Measurements from ENCODE around the gene ADAD2.

The ADAD2 gene

DNA sequence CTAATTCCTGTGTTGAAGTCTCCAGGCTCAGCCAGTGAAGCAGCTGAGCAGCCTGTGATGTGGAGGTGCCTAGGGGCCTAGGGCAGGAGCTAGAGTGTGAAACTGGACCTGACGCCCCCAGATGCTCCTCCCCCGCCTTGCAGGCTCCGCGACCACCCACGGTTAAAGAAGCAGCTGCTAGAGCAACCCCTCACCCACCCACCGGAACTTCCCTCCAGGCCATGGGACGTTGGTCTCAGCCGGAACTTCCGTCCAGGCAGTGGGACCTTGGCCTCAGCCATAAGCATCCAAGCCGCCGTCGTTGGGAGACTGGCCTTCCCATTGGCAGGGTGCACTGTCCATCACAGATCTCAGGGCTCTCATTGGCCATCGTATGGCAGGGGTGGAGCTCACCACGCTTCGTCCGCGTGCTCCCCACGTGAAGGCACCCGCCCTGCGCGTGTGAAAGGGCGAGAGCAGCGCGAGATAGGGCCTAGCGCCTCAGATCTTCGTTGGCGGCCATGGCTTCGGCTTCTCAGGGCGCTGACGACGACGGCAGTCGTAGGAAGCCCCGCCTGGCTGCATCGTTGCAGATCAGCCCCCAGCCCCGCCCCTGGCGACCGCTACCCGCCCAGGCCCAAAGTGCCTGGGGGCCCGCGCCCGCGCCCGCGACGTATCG, at the start of gene ADAD2:
Gene ADAD2 (plus strand): TSS at position 427 of the 658 bp plus-strand sequence. CDS start 74 bp downstream, at position 501.
- no peak for DNase-seq (ENCODE audit: low spot score)

- no peak for DNase-seq (ENCODE audit: low spot score)
Observed at GRCh38 chr16:84143081-84143480, 47.9 kb upstream of the ADAD2 start.

DNA sequence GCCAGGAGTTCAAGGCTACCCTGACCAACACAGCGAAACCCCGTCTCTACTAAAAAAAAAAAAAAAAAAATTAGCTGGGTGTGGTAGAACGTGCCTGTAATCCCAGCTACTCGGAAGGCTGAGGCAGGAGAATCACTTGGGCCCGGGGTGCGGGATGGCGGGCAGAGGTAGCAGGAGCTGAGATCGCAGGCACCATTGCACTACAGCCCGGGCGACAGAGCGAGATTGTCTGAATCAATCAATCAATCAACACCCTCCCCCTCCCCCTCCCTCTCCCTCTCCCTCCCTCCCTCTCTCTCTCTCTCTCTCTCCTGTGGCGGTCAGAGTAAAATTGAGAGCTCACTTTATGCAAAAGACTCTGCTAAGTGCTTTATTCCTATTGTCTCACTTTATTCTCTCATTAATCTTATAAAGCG, 47.2 kb upstream of the ADAD2 start:
- no peak for DNase-seq (ENCODE audit: low spot score)

- peak; percentile 17 for DNase-seq (ENCODE audit: low spot score)
Observed at GRCh38 chr16:84144209-84144858, 46.6 kb upstream of the ADAD2 start.

GRCh38 chr16:84144859-84145639, 45.9 kb upstream of the ADAD2 start, which contains the start of the genes DNAAF1 and HSDL1:
DNAAF1 (plus strand) TSS chr16:84145308; CDS start chr16:84145441, 133 bp downstream.
HSDL1 (minus strand) TSS chr16:84145177; CDS start chr16:84131321, 13,856 bp downstream.
- peak; percentile 84 for DNase-seq (ENCODE audit: low spot score)

DNA sequence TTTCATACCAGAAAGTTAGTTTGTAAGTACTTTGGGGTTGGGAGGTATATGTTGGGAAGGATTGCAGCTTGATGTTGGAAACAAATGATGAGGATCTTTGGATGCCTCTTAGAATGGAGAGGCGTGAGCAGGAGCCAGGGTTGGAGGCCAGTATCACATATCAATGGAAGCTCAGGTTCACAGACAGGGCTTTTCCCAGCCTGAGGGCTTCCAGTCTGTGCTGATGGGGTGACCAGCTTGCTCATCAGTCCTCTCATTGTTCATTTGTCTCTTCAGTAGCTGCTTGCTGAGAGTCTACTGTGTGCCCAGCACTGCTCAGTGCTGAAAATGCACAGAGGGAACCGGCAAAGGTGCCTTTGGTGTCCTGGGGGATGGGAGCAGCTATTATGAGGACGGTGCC, 40.0 kb upstream of the ADAD2 start:
- DNase-seq (ENCODE audit: low spot score): no peak

- no peak for DNase-seq (ENCODE audit: low spot score)
Observed at GRCh38 chr16:84153660-84154214, 37.2 kb upstream of the ADAD2 start.

DNA sequence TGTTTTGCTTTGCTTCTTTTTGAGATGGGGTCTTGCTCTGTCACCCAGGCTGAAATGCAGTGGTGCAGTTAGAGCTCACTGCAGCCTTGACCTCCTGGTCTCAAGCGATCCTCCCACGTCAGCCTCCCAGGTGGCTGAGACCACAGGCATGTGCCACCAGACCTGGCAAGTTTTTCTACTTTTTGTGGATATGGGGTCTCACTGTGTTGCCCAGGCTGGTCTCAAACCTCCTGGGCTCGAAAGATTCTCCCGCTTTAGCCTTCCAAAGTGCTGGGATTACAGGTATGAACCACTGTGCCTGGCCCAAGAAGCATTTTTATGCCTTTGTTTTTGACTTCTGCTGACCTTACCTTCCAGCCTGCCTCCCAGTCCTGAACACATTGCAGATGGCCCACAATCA, 35.7 kb upstream of the ADAD2 start:
- DNase-seq (ENCODE audit: low spot score): no peak

- DNase-seq (ENCODE audit: low spot score): no peak
Observed at GRCh38 chr16:84155771-84156170, 35.2 kb upstream of the ADAD2 start.

DNA sequence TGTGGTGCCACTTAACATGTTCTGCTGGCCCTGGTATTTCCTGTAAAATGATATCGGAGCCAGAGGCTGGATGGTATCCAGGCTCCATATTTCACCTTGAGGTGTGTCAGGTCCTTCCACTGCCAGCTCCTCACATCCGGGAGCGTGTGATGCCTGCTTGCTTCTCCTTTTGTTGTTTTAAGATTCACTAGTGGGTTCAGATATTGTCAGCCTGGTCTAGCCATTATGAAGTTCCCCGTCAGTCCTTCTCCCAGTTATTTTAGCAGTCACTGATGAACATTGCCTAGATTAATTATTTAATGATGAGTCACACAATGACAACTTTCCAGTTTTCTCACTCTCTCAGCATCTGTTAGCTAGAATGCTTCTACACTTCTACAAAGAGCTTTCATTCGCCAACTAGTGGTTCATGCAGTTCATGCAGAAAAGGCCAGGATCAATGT, 34.6 kb upstream of the ADAD2 start:
- DNase-seq (ENCODE audit: low spot score): peak; percentile 64

DNA sequence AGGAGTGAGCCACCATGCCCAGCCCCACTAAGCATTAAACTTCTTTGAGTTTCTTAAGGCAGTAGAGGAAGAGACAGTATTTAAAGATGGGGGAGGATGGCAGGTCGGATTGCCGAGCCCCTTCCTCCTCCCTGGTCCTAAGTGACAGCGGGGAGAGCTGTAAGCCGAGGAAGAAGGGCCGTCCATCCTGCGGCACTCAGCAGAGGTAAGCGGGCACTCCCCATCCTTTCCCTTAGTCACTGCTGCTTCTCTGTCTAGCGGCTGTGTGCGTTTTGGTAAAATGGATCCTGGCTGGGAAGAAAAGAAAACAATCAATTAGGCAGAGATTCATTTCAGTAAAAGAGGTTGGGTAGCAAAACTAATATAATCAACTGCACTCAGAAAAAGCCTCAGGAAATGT, 31.9 kb upstream of the ADAD2 start:
- DNase-seq (ENCODE audit: low spot score): no peak

GRCh38 chr16:84159800-84160199, 31.2 kb upstream of the ADAD2 start:
- no peak for DNase-seq (ENCODE audit: low spot score)

- no peak for DNase-seq (ENCODE audit: low spot score)
Observed at GRCh38 chr16:84161037-84161436, 29.9 kb upstream of the ADAD2 start.

- DNase-seq (ENCODE audit: low spot score): no peak
Observed at GRCh38 chr16:84161801-84162200, 29.2 kb upstream of the ADAD2 start.

- DNase-seq (ENCODE audit: low spot score): no peak
Observed at GRCh38 chr16:84165746-84166145, 25.2 kb upstream of the ADAD2 start.

GRCh38 chr16:84166796-84167695, 23.9 kb upstream of the ADAD2 start:
- DNase-seq (ENCODE audit: low spot score): no peak

DNA sequence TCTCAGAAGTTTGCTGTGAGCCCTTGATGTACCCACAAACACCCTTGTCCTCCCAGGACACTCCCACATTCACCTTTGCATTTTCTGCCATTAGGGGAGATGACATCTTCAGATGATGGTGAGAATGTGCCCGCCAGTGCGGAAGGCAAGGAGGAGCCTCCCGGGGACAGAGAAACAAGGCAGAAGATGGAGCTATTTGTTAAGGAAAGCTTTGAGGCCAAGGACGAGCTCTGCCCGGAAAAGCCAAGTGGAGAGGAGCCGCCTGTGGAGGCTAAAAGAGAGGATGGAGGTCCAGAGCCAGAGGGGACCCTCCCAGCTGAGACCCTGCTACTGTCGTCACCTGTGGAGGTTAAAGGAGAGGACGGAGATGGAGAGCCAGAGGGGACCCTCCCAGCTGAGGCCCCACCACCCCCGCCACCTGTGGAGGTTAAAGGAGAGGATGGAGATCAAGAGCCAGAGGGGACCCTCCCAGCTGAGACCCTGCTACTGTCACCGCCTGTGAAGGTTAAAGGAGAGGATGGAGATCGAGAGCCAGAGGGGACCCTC, 21.1 kb upstream of the ADAD2 start:
- no peak for DNase-seq (ENCODE audit: low spot score)

- no peak for DNase-seq (ENCODE audit: low spot score)
Observed at GRCh38 chr16:84174396-84174795, 16.6 kb upstream of the ADAD2 start.

DNA sequence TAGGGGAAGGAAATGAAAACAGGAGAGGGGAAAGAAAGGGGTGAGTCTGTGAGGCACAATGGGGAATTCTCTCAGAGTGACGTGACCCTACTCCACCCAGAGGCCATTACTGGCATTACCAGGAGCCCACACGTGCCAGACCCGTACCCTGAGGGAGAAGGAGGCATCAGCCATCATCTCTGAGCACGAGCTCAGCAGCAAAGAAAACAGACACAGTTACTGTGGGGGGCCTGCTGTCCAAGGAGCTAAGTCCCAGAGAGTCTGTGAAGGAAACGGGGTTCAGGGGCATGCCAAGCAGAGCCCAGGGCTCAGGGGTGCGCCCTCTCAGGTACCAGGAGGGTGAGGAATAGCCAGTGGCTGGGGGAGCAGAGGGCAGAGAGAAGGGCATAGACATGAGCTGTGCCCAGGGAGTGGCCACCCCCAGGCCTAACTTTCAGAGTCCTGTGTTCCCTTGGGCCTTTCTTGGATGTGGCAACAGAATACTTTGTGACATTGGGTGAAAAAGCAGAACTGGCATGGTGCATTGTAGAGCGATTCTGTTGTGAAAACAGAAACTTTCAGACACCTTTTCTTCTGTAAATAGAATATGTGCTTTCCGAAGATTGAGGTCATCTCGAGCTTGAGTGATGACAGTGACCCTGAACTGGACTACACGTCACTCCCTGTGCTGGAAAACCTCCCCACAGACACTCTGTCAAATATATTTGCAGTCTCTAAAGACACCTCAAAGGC, 15.4 kb upstream of the ADAD2 start:
- DNase-seq (ENCODE audit: low spot score): peak; percentile 62
